Tibial nerve (tissue), 3 donors: ENCODE results near the gene SLC15A5.

Experiments
- POLR2A ChIP-seq, 2 donors: fragments of 450-650 bp; IDR thresholded peaks; one replicate each; pipeline ENCODE4 v1.6.1; 2017; ENCODE audit warnings: antibody characterized with exemption in 2 of 2, mild to moderate bottlenecking in 2 of 2, moderate library complexity in 2 of 2
- TF ChIP-seq, protein P1 (sequence below), 5 experiments: fragments of 200-600 bp in 3 of 5; fragments of 450-650 bp in 2 of 5; sonication (generic) in 3 of 5; IDR thresholded peaks; one replicate each; pipeline ENCODE4 v1.5.1; 2016 to 2019; ENCODE audit warnings: antibody characterized with exemption in 5 of 5, mild to moderate bottlenecking in 3 of 5, moderate library complexity in 2 of 5

DNA sequence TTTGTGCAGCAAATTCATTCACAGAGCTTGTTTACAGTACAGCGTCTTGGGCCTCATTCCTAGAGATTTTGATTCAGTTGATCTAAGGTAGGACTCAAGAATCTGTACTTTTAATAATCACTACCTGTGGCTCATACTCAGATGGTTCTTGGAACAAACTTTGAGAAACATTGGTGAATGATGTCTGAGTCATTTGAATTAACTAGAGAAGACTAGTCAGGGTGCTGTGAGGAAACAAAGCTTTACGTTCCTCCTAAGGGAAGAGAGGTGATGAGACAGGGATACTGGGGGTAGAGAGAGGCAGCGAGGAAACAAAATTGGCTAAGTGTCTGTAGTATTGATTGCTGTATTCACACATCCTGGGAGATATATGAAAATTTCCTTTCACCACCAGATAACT lies 109.4 kb downstream of the SLC15A5 start:
- TF ChIP-seq POLR2A (IDR thresholded peaks at IDR 0.05): no peak
- TF ChIP-seq, protein P1, sequence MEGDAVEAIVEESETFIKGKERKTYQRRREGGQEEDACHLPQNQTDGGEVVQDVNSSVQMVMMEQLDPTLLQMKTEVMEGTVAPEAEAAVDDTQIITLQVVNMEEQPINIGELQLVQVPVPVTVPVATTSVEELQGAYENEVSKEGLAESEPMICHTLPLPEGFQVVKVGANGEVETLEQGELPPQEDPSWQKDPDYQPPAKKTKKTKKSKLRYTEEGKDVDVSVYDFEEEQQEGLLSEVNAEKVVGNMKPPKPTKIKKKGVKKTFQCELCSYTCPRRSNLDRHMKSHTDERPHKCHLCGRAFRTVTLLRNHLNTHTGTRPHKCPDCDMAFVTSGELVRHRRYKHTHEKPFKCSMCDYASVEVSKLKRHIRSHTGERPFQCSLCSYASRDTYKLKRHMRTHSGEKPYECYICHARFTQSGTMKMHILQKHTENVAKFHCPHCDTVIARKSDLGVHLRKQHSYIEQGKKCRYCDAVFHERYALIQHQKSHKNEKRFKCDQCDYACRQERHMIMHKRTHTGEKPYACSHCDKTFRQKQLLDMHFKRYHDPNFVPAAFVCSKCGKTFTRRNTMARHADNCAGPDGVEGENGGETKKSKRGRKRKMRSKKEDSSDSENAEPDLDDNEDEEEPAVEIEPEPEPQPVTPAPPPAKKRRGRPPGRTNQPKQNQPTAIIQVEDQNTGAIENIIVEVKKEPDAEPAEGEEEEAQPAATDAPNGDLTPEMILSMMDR (IDR thresholded peaks at IDR 0.05): no peak
